GM21447 (cell line): ENCODE results near the gene HDAC3.
"Not testable (repeated sequence)": the region's sequence is repeated elsewhere in the genome, so short reads cannot be mapped to it uniquely, and the experiment has no call there.

Experiments
- ATAC-seq: cut with Tn5 transposase; IDR thresholded peaks from one replicate; pipeline ENCODE4 v1.9.1; 2021; ENCODE audit not compliant: unreplicated experiment

The HDAC3 gene

DNA sequence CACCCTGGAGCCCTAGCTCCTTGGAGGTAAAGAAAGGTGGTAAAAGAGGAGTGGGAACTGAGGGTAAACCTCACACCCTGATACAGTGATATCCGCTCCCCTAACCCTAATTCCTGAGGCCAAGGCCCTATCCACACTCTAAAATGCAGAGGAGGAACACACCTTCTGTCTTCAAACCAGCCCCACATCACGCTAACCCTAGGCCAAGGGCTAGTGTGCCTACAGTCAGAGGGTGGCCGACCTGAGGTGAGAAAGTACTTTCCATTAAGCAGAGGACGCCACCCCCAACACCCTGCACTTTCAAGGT lies 590 bp downstream of the HDAC3 start:
- ATAC-seq, result no peak

DNA sequence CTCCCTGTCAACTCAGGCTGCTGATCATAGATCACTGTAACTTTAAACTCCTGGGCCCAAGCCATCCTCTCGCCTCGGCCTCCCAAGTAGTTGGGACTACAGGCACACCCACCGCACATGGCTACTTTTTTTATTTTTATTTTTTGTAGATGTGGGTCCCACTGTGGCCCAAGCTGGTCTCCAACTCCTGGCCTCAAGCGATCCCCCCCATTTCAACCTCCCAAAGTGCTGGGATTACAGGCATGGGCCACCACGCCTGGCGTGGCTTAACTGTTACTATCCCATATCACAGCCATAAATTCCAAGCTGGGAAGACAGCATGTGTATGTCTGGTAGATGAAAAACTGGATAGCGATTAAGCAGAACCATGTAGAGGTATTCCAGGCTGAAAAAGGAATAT lies 1.0 kb downstream of the HDAC3 start:
- ATAC-seq, result no peak

DNA sequence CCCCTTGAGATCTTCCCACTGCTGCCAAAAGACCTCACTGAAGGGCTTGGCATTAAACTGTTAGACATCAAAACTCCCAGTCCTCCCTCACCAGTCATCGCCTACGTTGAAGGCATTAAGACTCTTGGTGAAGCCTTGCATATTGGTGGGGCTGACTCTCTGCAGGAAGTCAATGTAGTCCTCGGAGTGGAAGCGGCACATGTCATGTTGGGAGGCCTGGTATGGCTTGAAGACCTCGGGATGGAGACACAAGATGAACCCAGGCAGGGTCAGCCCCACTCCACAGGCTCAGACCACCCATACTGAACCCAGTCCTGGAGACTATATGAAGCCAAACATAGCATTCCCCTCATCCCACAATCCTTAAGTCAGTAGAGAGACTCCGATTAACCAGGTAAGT lies 1.9 kb downstream of the HDAC3 start:
- ATAC-seq, result no peak

DNA sequence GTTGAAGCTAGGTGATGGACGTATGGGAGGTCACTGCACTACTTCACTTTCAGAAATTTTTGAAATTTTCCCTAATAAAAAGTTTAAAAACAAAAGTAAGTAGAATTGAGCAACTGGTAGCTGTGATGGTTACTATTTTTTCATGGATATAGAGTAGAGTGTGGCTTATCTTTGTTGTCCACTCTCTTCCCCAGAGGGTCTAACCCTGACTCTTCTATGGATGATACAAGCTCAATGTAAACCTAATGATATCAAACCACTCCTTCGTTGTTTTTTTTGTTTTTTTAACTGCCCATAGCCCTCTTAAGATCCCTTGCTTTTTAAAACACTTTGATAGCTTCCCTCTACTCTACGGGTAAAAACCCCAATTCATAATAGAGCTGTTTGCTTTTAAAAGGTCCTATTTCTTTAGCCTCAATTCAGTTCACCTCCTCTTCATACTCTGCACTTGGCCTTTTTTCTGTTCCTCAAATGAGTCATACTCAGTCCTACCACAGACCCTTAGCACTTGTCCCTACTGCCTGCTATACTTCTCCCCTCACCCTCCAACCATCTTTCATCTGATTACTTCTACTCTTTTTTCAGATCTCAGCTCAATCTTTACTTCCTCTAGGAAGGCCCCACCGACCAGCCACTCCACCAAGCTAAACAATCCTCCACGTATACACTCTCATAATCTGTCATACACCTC lies 2.6 kb downstream of the HDAC3 start:
- peak; percentile 66 for ATAC-seq

DNA sequence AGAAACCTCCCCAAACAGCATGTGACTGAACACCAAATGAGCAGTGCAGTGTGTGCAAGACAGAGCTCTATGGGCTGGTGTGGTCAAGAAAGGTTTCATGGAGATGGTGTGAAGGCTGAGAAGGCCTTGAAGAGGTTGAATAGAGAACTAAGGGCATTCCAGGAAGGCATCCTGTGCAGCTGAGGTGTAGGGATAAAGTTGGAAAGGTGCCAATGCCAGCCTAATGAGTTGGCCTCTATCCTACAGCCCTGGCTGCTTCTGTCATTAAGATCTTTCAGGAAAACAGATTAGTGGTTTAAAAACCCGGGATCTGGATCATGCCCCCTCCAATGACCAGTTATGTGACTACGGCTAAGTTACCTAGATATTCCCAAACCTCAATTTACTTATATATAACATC lies 4.0 kb downstream of the HDAC3 start:
- no peak for ATAC-seq

DNA sequence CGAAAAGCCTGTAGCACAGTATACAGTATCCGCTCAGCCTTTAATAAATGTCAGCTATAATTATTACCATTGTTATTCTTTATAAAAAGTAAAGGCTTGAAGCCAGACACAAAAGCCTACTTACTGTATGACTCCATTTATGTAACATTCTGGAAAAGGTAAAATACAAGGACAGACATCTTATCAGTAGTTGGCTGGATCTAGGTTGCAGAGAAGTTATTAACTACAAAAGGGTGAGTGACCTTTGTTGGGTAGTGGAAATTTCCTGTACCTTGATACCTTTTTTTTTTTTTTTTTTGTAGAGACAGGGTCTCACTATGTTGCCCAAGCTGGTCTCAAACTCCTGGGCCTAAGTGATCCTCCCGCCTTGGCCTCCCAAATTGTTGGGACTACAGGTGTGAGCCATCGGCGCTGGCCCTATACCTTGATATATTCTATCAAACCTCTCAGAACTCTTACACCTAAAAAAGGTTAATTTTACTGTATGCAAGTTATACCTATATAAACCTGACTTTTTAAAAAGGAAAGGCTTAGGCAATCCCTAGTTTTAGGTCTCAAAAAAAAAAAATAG lies 6.0 kb downstream of the HDAC3 start:
- no peak for ATAC-seq

DNA sequence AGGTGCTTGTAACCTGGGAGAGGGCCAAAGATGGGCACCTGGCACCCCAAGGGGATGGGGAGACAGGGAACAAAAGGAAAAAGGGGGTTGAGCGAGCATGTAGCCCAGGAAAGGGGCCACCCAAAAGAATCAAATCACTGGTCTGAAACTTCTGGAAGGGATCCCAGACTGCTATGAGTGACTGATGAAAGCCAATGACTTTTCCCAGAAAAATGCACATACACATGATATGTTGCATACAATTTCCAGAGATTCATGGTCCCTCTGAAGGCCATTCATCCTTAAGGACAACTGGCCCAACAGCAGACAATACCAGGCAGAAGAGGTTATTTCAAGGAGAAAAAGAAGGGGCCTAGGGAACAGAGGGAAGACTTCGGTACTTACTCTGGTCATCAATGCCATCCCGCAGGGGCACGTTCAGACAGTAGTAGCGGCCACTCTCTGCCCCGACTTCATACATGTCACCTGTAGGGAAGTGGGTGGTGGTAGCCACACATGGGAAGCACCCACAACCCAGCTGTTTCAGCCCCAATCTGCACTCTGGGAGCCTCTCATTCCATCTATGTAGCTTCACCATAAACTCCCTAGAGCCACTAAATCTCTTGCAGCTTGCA lies 8.4 kb downstream of the HDAC3 start:
- ATAC-seq, result no peak

DNA sequence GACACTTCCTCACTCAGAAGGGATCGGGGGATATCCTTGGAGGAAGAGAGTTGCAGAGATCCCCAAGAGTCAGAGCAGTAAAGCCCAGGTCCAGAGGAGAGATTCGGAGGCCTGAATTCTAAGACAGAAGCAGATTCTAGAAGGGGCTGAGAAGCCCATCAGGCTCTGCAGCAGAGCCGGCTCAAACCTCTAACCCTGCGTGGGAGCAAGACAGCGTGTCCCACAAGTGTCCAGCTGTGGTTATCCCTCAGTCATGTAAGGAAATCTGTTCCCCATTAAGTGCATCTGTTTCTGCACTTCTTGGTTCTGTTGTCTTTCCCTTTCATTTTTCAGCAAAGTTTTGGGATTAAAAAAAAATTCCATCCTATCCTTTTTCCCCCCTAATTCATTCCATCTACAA lies 13.0 kb downstream of the HDAC3 start:
- ATAC-seq, result no peak

DNA sequence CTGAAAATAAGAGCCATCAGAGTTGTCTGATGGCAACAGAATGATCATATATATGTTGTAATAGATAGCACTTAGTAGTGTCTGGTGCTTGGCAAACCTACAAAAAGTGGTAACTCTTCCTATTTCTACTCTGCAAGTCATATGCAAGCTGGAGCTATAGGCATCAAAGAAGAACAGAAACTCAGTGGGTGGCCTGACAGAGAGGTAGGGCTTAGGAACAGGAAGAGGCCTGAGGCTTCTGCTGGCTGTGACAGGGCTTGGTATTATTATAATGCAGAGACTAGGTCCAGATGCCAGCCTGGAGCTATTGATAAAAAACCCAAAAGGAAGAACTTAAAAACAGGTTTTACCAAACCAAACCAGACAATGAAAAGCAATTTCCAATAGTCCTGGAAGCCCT lies 13.5 kb downstream of the HDAC3 start:
- ATAC-seq, result peak; percentile 36

DNA sequence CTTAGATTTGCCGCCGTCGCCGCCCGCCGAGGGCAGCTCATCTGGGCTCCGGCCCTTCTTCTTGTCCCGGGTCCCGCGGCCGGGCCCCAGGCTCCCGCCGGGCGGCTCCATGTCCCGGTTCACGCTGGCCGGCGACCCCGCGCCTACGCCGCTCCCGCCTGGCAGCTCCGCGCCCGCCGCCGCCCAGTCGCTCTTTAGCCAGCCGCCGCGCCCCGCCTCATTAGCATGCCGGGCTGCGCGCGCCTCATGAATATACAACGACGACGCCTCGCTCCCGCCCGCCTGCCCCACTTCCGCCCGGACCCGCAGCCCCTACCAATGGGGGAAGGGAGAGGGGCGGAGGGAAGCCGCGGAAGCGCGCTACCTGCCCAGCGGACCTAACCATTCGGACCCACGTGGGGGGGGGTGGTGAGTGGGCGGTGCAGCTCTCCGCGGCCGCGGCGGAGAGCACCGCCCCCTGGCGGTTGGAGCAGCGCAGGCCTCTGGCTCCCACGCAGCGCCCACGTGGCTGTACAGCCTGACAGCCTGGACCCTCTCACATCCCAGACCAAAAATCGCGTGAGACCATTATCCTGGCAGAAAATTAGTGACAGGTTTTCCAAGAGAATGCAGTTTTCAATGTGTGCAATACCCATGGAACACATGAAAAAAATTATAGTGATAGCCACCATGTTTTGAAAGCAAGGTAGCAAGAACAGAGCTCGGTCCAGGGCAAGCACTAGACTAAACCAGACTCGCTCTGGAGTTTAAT lies 17.7 kb downstream of the HDAC3 start, which contains the start of gene DIAPH1:
TSS of gene DIAPH1 (minus strand) at position 197 of the 751 bp plus-strand sequence. CDS start at position 111, 86 bp downstream.
- ATAC-seq, result peak; percentile 80

DNA sequence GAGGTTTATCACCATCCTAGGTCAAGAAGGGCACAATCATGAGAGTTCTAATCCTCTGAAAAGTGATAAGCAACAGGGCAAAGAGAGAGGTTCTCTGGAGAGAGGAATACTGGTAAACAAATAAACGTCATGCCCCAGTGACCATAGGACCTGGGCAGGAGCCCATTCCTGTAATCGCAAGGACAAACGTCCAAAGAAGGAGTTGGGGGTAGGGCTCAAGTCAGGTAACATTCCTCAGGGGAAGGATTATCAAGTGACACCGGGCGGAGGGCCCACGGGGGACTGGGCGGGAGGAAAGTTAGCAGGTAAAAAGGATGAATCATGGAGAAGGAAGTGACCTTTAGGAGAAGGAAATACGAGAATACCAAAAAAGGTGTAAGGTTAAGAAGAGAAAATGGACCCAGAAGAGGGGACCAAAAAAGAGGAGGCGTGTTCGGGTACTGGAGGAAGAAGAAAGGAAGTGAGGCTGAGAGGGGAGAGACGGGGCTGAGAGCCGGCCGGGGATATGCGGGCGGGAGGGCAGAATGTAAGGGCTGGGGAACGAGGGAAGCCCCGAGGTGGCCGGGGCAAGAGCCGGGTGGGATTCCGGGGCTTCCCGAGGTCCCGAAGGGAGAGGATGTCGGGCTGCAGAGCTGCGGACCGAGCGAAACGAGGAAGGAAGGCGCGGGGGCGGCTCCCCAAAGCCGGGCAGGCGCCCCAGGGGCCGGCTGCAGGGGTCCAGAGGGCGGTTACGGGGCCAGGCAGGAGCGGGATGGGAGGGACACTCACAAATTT lies 18.4 kb downstream of the HDAC3 start:
- peak; percentile 33 for ATAC-seq

DNA sequence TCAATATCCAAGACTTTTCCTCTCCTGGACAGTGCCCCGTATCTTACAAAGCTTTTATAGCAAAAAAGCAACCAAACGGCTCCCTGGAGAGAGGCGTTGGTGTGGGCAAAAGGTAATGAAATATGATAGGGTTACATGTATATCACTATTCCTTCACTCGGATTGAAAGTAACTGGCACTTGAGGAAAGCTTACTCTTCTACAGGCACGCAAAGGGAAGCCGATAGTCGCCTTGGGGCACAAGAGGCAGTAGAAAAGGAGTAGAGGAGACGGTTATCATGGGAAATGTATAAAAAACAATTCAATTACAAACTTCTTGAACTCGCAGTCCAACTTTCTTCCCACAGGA lies 19.0 kb downstream of the HDAC3 start:
- ATAC-seq, result no peak

DNA sequence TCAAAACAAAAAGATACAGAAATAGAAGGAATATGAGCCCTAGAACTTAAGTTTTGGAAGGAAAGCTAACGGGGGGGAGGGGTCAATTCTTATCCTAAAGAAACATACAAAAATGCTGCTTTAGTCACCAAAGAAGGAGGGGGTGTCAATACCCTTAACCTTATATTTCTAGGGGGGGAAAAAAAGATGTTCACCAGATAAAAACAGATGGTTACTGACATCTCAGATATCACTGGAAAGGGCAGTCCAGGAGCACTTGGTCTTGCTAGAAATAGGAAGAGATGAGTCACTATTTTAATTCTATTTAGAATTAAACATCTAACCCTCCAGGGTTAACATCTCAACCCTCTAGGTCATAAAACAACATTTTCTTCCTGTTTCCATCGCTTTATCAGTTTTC lies 19.5 kb downstream of the HDAC3 start:
- no peak for ATAC-seq

DNA sequence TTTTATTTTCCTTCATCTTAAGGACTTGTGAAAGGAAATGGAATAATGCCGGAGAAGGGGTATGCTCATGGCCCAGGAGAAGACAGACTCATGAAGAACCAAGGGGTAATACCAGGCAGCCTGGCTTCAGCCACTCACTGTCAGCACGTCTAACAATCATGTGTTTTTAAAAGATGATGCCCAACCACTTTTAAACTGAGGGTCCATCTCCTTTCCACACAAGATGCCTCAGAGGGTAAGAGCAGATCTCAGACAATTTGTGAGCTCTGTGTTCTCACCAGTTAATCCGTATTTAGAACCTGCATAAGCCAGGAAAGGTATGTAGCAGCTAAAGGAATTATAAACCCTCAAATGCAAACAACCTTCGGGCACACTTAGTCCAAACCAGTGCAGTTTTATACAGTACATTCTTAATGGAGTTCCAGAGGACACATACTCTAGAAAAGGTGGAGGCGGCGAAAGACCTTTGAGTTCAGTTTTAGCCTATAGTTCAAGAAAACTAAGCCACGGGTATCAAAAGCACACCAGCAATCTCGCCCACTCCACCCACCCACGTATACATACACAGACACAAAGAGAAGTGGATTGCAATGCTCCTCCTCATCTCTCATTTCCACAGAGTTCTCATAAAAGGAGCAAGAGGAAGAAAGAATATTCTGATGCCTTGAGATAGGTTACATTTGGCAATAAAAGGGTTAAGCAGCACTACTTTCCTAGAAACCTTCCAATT lies 20.5 kb downstream of the HDAC3 start:
- no peak for ATAC-seq

DNA sequence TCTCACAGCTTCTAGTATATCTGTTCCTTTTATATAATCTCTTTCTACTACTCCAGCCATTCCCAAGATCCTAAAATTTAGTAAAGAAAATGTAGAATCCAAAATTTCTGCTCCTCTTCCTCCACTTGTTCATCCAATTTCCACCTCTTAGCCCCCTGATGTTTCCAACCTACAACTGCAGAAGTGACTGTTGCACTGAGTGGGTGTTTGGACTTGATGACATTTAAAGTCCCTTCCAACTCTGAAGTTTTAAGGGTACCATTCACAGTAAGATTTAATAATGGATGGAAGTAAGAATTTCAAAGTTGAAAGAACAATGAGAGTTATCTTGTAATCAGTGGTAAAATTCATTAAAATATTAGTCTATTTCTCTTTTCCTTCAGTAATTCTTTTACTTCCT lies 23.3 kb downstream of the HDAC3 start:
- ATAC-seq, result no peak

DNA sequence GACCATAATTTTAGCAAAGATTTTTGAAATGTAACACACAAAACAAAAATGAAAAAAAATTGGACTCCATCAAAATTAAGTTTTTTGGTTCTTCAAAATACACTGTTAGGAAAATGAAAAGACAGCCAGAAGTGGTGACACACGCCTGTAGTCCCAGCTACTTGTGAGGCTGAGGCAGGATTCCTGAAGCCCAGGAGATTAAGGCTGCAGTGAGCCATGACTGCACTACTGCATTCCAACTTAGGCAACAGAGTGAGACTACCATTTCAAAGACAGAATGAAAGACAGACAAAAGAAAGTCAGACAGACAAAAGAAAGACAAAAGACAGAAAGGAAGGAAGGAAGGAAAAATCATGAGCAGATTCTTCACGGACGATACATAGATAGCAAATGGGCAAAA lies 25.4 kb downstream of the HDAC3 start:
- no peak for ATAC-seq

DNA sequence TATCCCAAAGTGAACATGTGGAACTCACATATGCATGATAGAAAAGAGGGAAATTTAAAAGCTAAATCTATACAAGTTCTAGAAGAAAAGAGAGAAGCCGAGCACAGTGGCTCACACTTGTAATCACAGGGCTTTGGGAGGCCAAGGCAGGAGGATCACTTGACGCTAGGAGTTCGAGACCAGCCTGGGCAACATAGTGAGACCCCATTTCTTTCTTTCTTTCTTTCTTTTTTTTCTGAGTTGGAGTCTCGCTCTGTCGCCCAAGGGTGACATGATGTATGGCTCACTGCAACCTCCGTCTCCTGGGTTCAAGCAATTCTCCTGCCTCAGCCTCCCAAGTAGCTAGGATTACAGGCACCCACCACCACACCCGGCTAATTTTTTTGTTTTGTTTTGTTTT lies 26.7 kb downstream of the HDAC3 start:
- ATAC-seq, result not testable (repeated sequence)

DNA sequence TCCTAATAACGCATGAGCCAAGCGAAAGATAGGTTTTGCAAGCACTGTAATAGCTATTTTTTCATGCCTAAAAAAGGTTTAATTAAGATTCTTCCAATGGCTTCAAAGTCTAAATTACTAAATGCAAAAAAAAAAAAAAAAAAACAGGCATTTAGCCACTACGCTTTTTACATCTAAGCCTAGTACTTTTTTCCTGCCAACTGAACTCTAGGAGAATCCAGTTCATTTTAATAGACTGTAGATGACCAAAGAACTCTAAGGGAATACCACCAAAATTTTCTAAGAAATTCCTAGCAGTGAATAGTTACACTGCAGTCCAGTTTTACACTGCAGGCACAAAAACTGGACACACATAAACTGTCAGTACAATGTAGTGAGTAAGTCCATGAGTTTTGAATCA lies 27.6 kb downstream of the HDAC3 start:
- no peak for ATAC-seq

DNA sequence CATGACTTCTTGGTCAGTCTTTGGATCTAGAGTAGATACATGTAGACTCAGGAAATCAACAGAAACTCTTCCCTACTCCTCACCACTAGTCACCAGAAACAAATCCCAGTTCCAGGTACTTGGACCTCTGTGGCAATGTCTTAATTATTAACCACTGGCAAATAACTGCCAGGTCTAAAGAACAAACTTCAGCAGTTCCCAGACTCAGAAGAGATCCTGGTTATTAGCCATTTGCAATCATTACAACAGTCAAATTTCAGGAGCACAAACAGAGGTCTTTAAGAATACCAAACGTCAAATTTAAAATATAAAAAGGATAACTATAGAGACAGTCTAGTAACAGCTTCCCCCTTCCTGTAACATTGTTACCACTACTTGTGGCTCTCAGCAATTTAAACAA lies 28.1 kb downstream of the HDAC3 start:
- ATAC-seq, result no peak

DNA sequence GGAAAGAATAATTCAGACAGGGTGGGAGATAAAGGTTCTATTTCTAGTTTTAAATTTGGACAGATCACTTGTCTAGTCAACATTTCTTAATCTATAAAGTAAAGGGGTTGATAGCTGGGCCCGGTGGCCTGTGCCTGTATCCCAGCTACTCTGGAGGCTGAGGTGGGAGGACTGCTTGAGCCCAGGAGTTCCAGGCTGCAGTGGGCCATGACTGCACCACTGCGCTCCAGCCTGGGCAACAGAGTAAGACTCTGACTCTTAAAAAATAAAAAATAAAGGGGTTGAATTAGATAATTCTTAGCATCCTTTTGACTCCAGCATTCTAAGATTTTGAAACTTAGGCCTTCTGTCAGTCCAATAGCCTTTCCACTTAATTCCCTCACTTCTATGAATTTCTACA lies 28.6 kb downstream of the HDAC3 start:
- ATAC-seq, result no peak
